CD14-positive monocyte (primary cell): ENCODE measurements around the gene PPP2R2C. TPM values are rescaled to one million over a fixed set of nuclear protein-coding genes. Genes with fewer than 3 reads are reported as not detected.
A peak's percentile ranks its signal among the peaks of the same experiment; 100 is the strongest.

ENCODE experiments used
- DNase-seq, 3 donors: peaks; one replicate each; pipeline ENCODE4 v3.0.0-alpha.2; 2011 to 2022
- H2AFZ ChIP-seq: 2 replicates; pipeline ENCODE4 v1.6.0; 2012; ENCODE audit warnings: mild to moderate bottlenecking, low read depth, low read length, inconsistent platforms; ENCODE audit not compliant: insufficient read depth, poor library complexity, severe bottlenecking
- H3K27ac ChIP-seq, 2 donors: 1 replicate in 1 of 2; 2 replicates in 1 of 2; pipeline ENCODE4 v1.5.1; 2012 to 2013; ENCODE audit warnings: low read length in 2 of 2, control low read depth in 1 of 2, inconsistent platforms in 1 of 2, low read depth in 1 of 2, mild to moderate bottlenecking in 1 of 2
- H3K27me3 ChIP-seq, 2 donors: one replicate each; pipeline versions ENCODE4 v1.6.0 to v1.6.1; 2011 to 2013; ENCODE audit warnings: low read length in 2 of 2; ENCODE audit not compliant: control insufficient read depth in 2 of 2, insufficient read depth in 2 of 2
- H3K36me3 ChIP-seq, 2 donors: replicated peaks in 1 of 2; 1 replicate in 1 of 2; 2 replicates in 1 of 2; pipeline versions ENCODE4 v1.5.1 to v1.6.1; 2012 to 2013; ENCODE audit warnings: low read length in 2 of 2, control low read depth in 1 of 2, inconsistent platforms in 1 of 2, mild to moderate bottlenecking in 1 of 2; ENCODE audit not compliant: insufficient read depth in 2 of 2, control insufficient read depth in 1 of 2
- H3K4me1 ChIP-seq, 2 donors: 1 replicate in 1 of 2; 2 replicates in 1 of 2; pipeline versions ENCODE4 v1.5.1 to v1.6.1; 2012 to 2013; ENCODE audit warnings: low read length in 2 of 2, control low read depth in 1 of 2, inconsistent platforms in 1 of 2, mild to moderate bottlenecking in 1 of 2, moderate library complexity in 1 of 2; ENCODE audit not compliant: insufficient read depth in 2 of 2, control insufficient read depth in 1 of 2
- H3K4me2 ChIP-seq: replicated peaks from 2 replicates; pipeline ENCODE3; 2012; ENCODE audit warnings: low read length, moderate library complexity, mild to moderate bottlenecking; ENCODE audit not compliant: poor library complexity, severe bottlenecking; ENCODE audit errors: extremely low read depth
- H3K4me3 ChIP-seq, 3 experiments: fragments of 200-600 bp in 1 of 3; sonication (generic) in 1 of 3; replicated peaks in 1 of 3; 1 replicate in 2 of 3; 2 replicates in 1 of 3; pipeline ENCODE4 v1.5.1; 2011 to 2013; ENCODE audit warnings: low read length in 3 of 3, mild to moderate bottlenecking in 3 of 3, control low read depth in 2 of 3, low read depth in 2 of 3, inconsistent platforms in 1 of 3, moderate library complexity in 1 of 3
- H3K79me2 ChIP-seq: 2 replicates; pipeline ENCODE4 v1.6.0; 2012; ENCODE audit warnings: mild to moderate bottlenecking, control low read depth, inconsistent platforms, low read length, moderate library complexity; ENCODE audit not compliant: insufficient read depth
- H3K9ac ChIP-seq: 2 replicates; pipeline ENCODE4 v1.6.0; 2017; ENCODE audit warnings: low read length, mild to moderate bottlenecking; ENCODE audit not compliant: insufficient read depth, poor library complexity, severe bottlenecking
- H3K9me3 ChIP-seq, 2 donors: replicated peaks in 1 of 2; 1 replicate in 1 of 2; 2 replicates in 1 of 2; pipeline versions ENCODE4 v1.5.1 to v1.6.1; 2012 to 2013; ENCODE audit warnings: low read length in 2 of 2, control low read depth in 1 of 2; ENCODE audit not compliant: control insufficient read depth in 1 of 2, insufficient read depth in 1 of 2
- H4K20me1 ChIP-seq: 2 replicates; pipeline ENCODE4 v1.6.0; 2012; ENCODE audit warnings: mild to moderate bottlenecking, low read length, control low read depth, moderate library complexity; ENCODE audit not compliant: insufficient read depth
- H3K27ac Mint-ChIP-seq, 7 donors: one replicate each; pipeline ENCODE4 v1.8.0; 2020; ENCODE audit warnings: mild to moderate bottlenecking in 7 of 7, mixed read lengths in 7 of 7, moderate library complexity in 6 of 7, inconsistent platforms in 2 of 7
- H3K27me3 Mint-ChIP-seq, 3 donors: one replicate each; pipeline ENCODE4 v1.8.0; 2021 to 2022; ENCODE audit warnings: low read depth in 3 of 3, mild to moderate bottlenecking in 3 of 3, mixed read lengths in 3 of 3, moderate library complexity in 3 of 3, inconsistent platforms in 1 of 3
- H3K36me3 Mint-ChIP-seq, 2 donors: one replicate each; pipeline ENCODE4 v1.8.0; 2020; ENCODE audit warnings: mixed read lengths in 2 of 2, inconsistent platforms in 1 of 2, mild to moderate bottlenecking in 1 of 2
- H3K4me1 Mint-ChIP-seq: one replicate; pipeline ENCODE4 v1.8.0; 2020; ENCODE audit warnings: mild to moderate bottlenecking, mixed read lengths
- H3K4me3 Mint-ChIP-seq, 2 donors: one replicate each; pipeline ENCODE4 v1.8.0; 2020; ENCODE audit warnings: mild to moderate bottlenecking in 2 of 2, mixed read lengths in 2 of 2, moderate library complexity in 1 of 2
- H3K9me3 Mint-ChIP-seq, 7 donors: one replicate each; pipeline ENCODE4 v1.8.0; 2020 to 2022; ENCODE audit warnings: mixed read lengths in 7 of 7, mild to moderate bottlenecking in 6 of 7, moderate library complexity in 6 of 7, inconsistent platforms in 2 of 7
- CTCF ChIP-seq: fragments of 200-600 bp; IDR thresholded peaks from one replicate; pipeline ENCODE4 v1.8.0; 2022; ENCODE audit warnings: antibody characterized with exemption, mild to moderate bottlenecking
- WGBS: methylation state at CpG from one replicate; pipeline ENCODE4 v1.1.5; 2013; ENCODE audit warnings: missing lambda C conversion rate; ENCODE audit not compliant: insufficient coverage; 5-methylcytosine and 5-hydroxymethylcytosine counted together
- intact Hi-C, 2 donors: fragments of 100-400 bp; cut with micrococcal nuclease; formaldehyde crosslinking; loops; one replicate each; pipeline versions ENCODE4 v1.15.0 to v1.15.1; 2023
- polyA minus RNA-seq: library from RNA; depleted of rRNA, polyadenylated mRNA; stranded (reverse); fragments of >200 nt; gene quantifications from 2 replicates; pipeline ENCODE4 v1.2.3, GENCODE V29; 2012
- polyA plus RNA-seq, 3 donors: library from polyadenylated mRNA; depleted of rRNA in 1 of 3; unstranded in 2 of 3; stranded (reverse) in 1 of 3; fragments of 300-500 nt in 2 of 3; fragments of >200 nt in 1 of 3; fragmentation: Illumina TruSeq in 2 of 3; gene quantifications; 1 replicate in 2 of 3; 2 replicates in 1 of 3; pipeline ENCODE4 v1.2.3, GENCODE V29; 2012 to 2021
- total RNA-seq, 12 experiments: library from RNA in 1 of 12; stranded (reverse) in 1 of 12; fragments of 120-200 nt in 1 of 12; gene quantifications; one replicate each; pipeline ENCODE4 v1.2.4 and lab custom pipeline; 2013 to 2026; ENCODE audit warnings: mixed read lengths in 6 of 12, inconsistent platforms in 1 of 12

PPP2R2C gene
- total RNA-seq (2013): not detected
- polyA plus RNA-seq: not detected
- polyA minus RNA-seq: under 0.01 and 0.08 TPM in 2 replicates
- 0 to 1.4 (median 0.05) reads per million in 11 experiments for total RNA-seq (lab: John Stamatoyannopoulos, UW)

- Mint-ChIP-seq H3K9me3 (peaks cover 0 to 6% (median 1%) of the 10 kb centered on the region in 7 donors), H3K4me3 (peak within 1 kb of the TSS in 1 of 2 donors; percentile 86), H3K36me3 (peaks cover 0 to 2% of the 10 kb centered on the region in 2 donors), H3K27me3 (peaks cover 46 to 65% (median 48%) of the 10 kb centered on the region in 3 donors), H3K4me1 (peaks cover 2% of the 10 kb centered on the region), H3K27ac (peak within 1 kb of the TSS in 1 of 7 donors; percentile 15)
- H3K79me2 ChIP-seq: no peaks in the 10 kb centered on the region
- no peaks in the 10 kb centered on the region for H3K4me1 ChIP-seq
- H4K20me1 ChIP-seq: no peaks in the 10 kb centered on the region
- H3K9ac ChIP-seq: no peak within 1 kb of the TSS
- peaks cover 13 to 45% of the 10 kb centered on the region in 2 donors for H3K27me3 ChIP-seq
- no peak within 1 kb of the TSS for H2AFZ ChIP-seq
- peaks cover 0 to 4% of the 10 kb centered on the region in 2 donors for H3K9me3 ChIP-seq
- WGBS: under 1% methylated on average over 80 of the region's 86 CpGs
- intact Hi-C loops: no loop called here
- H3K4me2 ChIP-seq: no peak within 1 kb of the TSS
- DNase-seq: no peak
- H3K36me3 ChIP-seq: no peaks in the 10 kb centered on the region
- H3K4me3 ChIP-seq: no peak within 1 kb of the TSS
- TF ChIP-seq CTCF: no peak
- H3K27ac ChIP-seq: no peak within 1 kb of the TSS
Measured at GRCh38 chr4:6472387-6473263, at the start of gene PPP2R2C. Gene PPP2R2C (minus strand): TSS chr4:6472614. CDS start chr4:6472229, 385 bp downstream.

DNA sequence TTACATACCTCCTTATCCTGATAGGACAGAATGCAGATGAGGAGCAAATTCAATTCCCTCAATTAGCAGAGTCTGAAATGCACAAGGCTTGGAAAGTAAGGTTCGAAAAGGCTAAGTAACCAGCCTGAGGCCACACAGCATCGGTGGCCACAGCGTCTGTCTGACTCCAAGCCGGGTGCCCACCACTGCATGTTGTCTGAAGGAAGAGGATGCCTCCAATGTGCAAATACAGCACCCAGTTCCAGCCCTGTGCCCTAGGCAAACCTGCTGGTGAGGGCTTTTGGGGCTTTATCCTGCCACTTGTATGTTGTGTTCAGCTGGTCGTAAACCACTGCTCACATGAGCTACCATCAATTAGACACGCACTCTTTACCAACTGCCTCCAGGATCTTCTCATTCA, 48.6 kb upstream of the PPP2R2C start:
- intact Hi-C loops: no loop called here
- Histone ChIP-seq H3K27ac (no peak overlapping the region), H3K9me3 (no peaks in the 10 kb centered on the region), H3K79me2 (no peaks in the 10 kb centered on the region), H4K20me1 (no peaks in the 10 kb centered on the region), H3K4me1 (no peaks in the 10 kb centered on the region), H3K36me3 (no peaks in the 10 kb centered on the region), H3K4me3 (no peak overlapping the region), H2AFZ (no peak overlapping the region), H3K27me3 (no peaks in the 10 kb centered on the region), H3K4me2 (no peak overlapping the region), H3K9ac (no peak overlapping the region)
- H3K4me1 Mint-ChIP-seq: no peaks in the 10 kb centered on the region
- 88% methylated on average over 5 of the region's 6 CpGs for WGBS
- H3K36me3 Mint-ChIP-seq: no peaks in the 10 kb centered on the region
- H3K27ac Mint-ChIP-seq: no peak overlapping the region
- DNase-seq: no peak
- no peak overlapping the region for H3K4me3 Mint-ChIP-seq
- no peak for TF ChIP-seq CTCF
- peaks cover 0 to 5% (median 2%) of the 10 kb centered on the region in 7 donors for H3K9me3 Mint-ChIP-seq
- peaks cover 7 to 24% (median 16%) of the 10 kb centered on the region in 3 donors for H3K27me3 Mint-ChIP-seq
